ENCODE results near the gene NPIPA3.
"Not testable (repeated sequence)": the region's sequence is repeated elsewhere in the genome, so short reads cannot be mapped to it uniquely, and the experiment has no call there.

The NPIPA3 gene

GRCh38 chr16:14703156-14704011 is at the start of gene NPIPA3:
NPIPA3 (plus strand) TSS chr16:14703411; CDS start chr16:14708944, 5,533 bp downstream.
- H3K9me3 ChIP-seq (replicated peaks; ENCODE audit: insufficient read depth, low read length); H3K36me3 ChIP-seq (replicated peaks; ENCODE audit: insufficient read depth, low read length); H3K27ac ChIP-seq (ENCODE audit: low read length); DNase-seq; H3K4me2 ChIP-seq (ENCODE audit: low read depth, low read length); H3K4me1 ChIP-seq (ENCODE audit: low read length); H3K9me2 ChIP-seq (replicated peaks; ENCODE audit: insufficient read depth, low read length); H3K9ac ChIP-seq (ENCODE audit: low read length); H3K79me2 ChIP-seq (ENCODE audit: low read length); H3K27me3 ChIP-seq (replicated peaks; ENCODE audit: insufficient read depth, low read length); H3K4me3 ChIP-seq (ENCODE audit: low read length); H3F3A ChIP-seq (ENCODE audit: insufficient read depth, low read length); H4K20me1 ChIP-seq (ENCODE audit: insufficient read depth, low read length); H2AFZ ChIP-seq (ENCODE audit: low read length): not testable (repeated sequence)

- Histone ChIP-seq H3K4me2 (ENCODE audit: low read depth, low read length) (peak overlapping the region; percentile 42; the same call in 1 of the 2 replicates), H3K9me3 (replicated peaks; ENCODE audit: insufficient read depth, low read length) (no peaks in the 10 kb centered on the region), H3K36me3 (replicated peaks; ENCODE audit: insufficient read depth, low read length) (peaks cover 13% of the 10 kb centered on the region), H3K9me2 (replicated peaks; ENCODE audit: insufficient read depth, low read length) (no peaks in the 10 kb centered on the region), H3K4me3 (ENCODE audit: low read length) (no peak overlapping the region), H3K9ac (ENCODE audit: low read length) (no peak overlapping the region; the same call in 1 of the 2 replicates), H3K27me3 (replicated peaks; ENCODE audit: insufficient read depth, low read length) (no peaks in the 10 kb centered on the region), H3F3A (ENCODE audit: insufficient read depth, low read length) (peaks cover 11% of the 10 kb centered on the region), H4K20me1 (ENCODE audit: insufficient read depth, low read length) (no peaks in the 10 kb centered on the region), H2AFZ (ENCODE audit: low read length) (peak overlapping the region; percentile 42; the same call in 1 of the 2 replicates), H3K4me1 (ENCODE audit: low read length) (peaks cover 5% of the 10 kb centered on the region; the same call in 1 of the 2 replicates), H3K79me2 (ENCODE audit: low read length) (no peaks in the 10 kb centered on the region), H3K27ac (ENCODE audit: low read length) (peak overlapping the region; percentile 73; the same call in 1 of the 2 replicates)
- TF ChIP-seq EZH2phosphoT487 (IDR thresholded peaks at IDR 0.05; ENCODE audit: low read length) = no peak
- TF ChIP-seq EZH2 (optimal IDR thresholded peaks at IDR 0.05; ENCODE audit: low read depth, low read length) = no peak
- no peak for TF ChIP-seq CTCF (IDR thresholded peaks at IDR 0.05; ENCODE audit: low read length)
- peak; percentile 66 for DNase-seq
Measured at GRCh38 chr16:14658063-14658462, 45.1 kb upstream of the NPIPA3 start.

GRCh38 chr16:14667347-14668266 is 35.6 kb upstream of the NPIPA3 start:
- TF ChIP-seq EZH2 (optimal IDR thresholded peaks at IDR 0.05; ENCODE audit: low read depth, low read length) (no peak), EZH2phosphoT487 (IDR thresholded peaks at IDR 0.05; ENCODE audit: low read length) (no peak), CTCF (IDR thresholded peaks at IDR 0.05; ENCODE audit: low read length) (no peak)
- Histone ChIP-seq H2AFZ (ENCODE audit: low read length) (no peak overlapping the region), H3K36me3 (replicated peaks; ENCODE audit: insufficient read depth, low read length) (no peaks in the 10 kb centered on the region), H3K4me1 (ENCODE audit: low read length) (peaks cover 9% of the 10 kb centered on the region), H4K20me1 (ENCODE audit: insufficient read depth, low read length) (no peaks in the 10 kb centered on the region), H3K27me3 (replicated peaks; ENCODE audit: insufficient read depth, low read length) (no peaks in the 10 kb centered on the region), H3K4me3 (ENCODE audit: low read length) (no peak overlapping the region), H3K9ac (ENCODE audit: low read length) (no peak overlapping the region), H3K4me2 (ENCODE audit: low read depth, low read length) (no peak overlapping the region), H3K9me2 (replicated peaks; ENCODE audit: insufficient read depth, low read length) (no peaks in the 10 kb centered on the region), H3F3A (ENCODE audit: insufficient read depth, low read length) (peaks cover 18% of the 10 kb centered on the region), H3K27ac (ENCODE audit: low read length) (no peak overlapping the region), H3K9me3 (replicated peaks; ENCODE audit: insufficient read depth, low read length) (no peaks in the 10 kb centered on the region), H3K79me2 (ENCODE audit: low read length) (no peaks in the 10 kb centered on the region)
- DNase-seq = no peak
